H9 (cell line): Measurements from ENCODE around the gene CXCL8. TPM values are rescaled to one million over a fixed set of nuclear protein-coding genes. Genes with fewer than 3 reads are reported as not detected.

ENCODE experiments used
- DNase-seq: peaks from one replicate; pipeline ENCODE4 v3.0.0-alpha.2; 2017
- H2AFZ ChIP-seq: one replicate; pipeline ENCODE4 v1.6.1; 2013; ENCODE audit warnings: mild to moderate bottlenecking, low read length, control low read depth, moderate library complexity
- H2AK5ac ChIP-seq: 2 replicates; pipeline ENCODE4 v1.6.1; 2013; ENCODE audit warnings: low read length, control low read depth, mixed read lengths; ENCODE audit not compliant: insufficient read length
- H2BK120ac ChIP-seq: one replicate; pipeline ENCODE4 v1.6.1; 2013; ENCODE audit warnings: low read depth, mild to moderate bottlenecking, low read length, control low read depth, inconsistent platforms; ENCODE audit not compliant: poor library complexity, severe bottlenecking
- H2BK12ac ChIP-seq: 2 replicates; pipeline ENCODE4 v1.6.1; 2013; ENCODE audit warnings: low read length, control low read depth, mixed read lengths, low read depth; ENCODE audit not compliant: insufficient read length
- H2BK15ac ChIP-seq: 2 replicates; pipeline ENCODE4 v1.6.1; 2013; ENCODE audit warnings: low read depth, low read length, control low read depth
- H2BK20ac ChIP-seq: one replicate; pipeline ENCODE4 v1.6.1; 2013; ENCODE audit warnings: low read depth, mild to moderate bottlenecking, low read length, control low read depth, inconsistent platforms; ENCODE audit not compliant: poor library complexity, severe bottlenecking
- H2BK5ac ChIP-seq: 2 replicates; pipeline ENCODE4 v1.6.1; 2013; ENCODE audit warnings: low read length, control low read depth, mixed read lengths; ENCODE audit not compliant: insufficient read length
- H3K14ac ChIP-seq: 2 replicates; pipeline ENCODE4 v1.6.1; 2013; ENCODE audit warnings: low read length, control low read depth; ENCODE audit not compliant: insufficient read depth
- H3K18ac ChIP-seq: 2 replicates; pipeline ENCODE4 v1.6.1; 2013; ENCODE audit warnings: low read depth, mild to moderate bottlenecking, mixed read lengths, low read length, control low read depth; ENCODE audit not compliant: insufficient read length
- H3K23ac ChIP-seq: 2 replicates; pipeline ENCODE4 v1.6.1; 2013; ENCODE audit warnings: low read length, control low read depth, mixed read lengths, low read depth; ENCODE audit not compliant: insufficient read length
- H3K23me2 ChIP-seq: 2 replicates; pipeline ENCODE4 v1.6.1; 2013; ENCODE audit warnings: low read depth, mild to moderate bottlenecking, mixed read lengths, low read length, control low read depth; ENCODE audit not compliant: insufficient read length, poor library complexity, severe bottlenecking
- H3K27ac ChIP-seq: 2 replicates; pipeline ENCODE4 v1.5.1; 2013; ENCODE audit warnings: low read length, control low read depth, mixed read lengths, low read depth; ENCODE audit not compliant: insufficient read length
- H3K27me3 ChIP-seq: 2 replicates; pipeline ENCODE4 v1.6.1; 2013; ENCODE audit warnings: low read length, control low read depth, inconsistent platforms; ENCODE audit not compliant: insufficient read depth
- H3K4ac ChIP-seq: 2 replicates; pipeline ENCODE4 v1.6.1; 2013; ENCODE audit warnings: low read depth, mild to moderate bottlenecking, control low read depth, inconsistent platforms, low read length, moderate library complexity
- H3K4me1 ChIP-seq: 2 replicates; pipeline ENCODE4 v1.6.1; 2013; ENCODE audit warnings: low read length, control low read depth, inconsistent platforms; ENCODE audit not compliant: insufficient read depth
- H3K4me2 ChIP-seq: 2 replicates; pipeline ENCODE4 v1.6.1; 2013; ENCODE audit warnings: low read length, control low read depth, mixed read lengths; ENCODE audit not compliant: insufficient read length, insufficient read depth
- H3K56ac ChIP-seq: 2 replicates; pipeline ENCODE4 v1.6.1; 2013; ENCODE audit warnings: low read depth, mild to moderate bottlenecking, mixed read lengths, low read length, control low read depth; ENCODE audit not compliant: insufficient read length
- H3K79me1 ChIP-seq: 2 replicates; pipeline ENCODE4 v1.6.1; 2013; ENCODE audit warnings: low read depth, mild to moderate bottlenecking, moderate library complexity, low read length, control low read depth, inconsistent platforms; ENCODE audit not compliant: insufficient read depth, poor library complexity, severe bottlenecking
- H3K79me2 ChIP-seq: 2 replicates; pipeline ENCODE4 v1.6.1; 2013; ENCODE audit warnings: low read length, control low read depth, inconsistent platforms; ENCODE audit not compliant: insufficient read depth
- H3K9ac ChIP-seq: 2 replicates; pipeline ENCODE4 v1.6.1; 2013; ENCODE audit warnings: low read length, control low read depth, mixed read lengths; ENCODE audit not compliant: insufficient read length; ENCODE audit errors: extremely low read depth
- H3K9me3 ChIP-seq: one replicate; pipeline ENCODE4 v1.6.1; 2013; ENCODE audit warnings: low read depth, low read length, inconsistent platforms; ENCODE audit not compliant: control insufficient read depth
- H3T11ph ChIP-seq: one replicate; pipeline ENCODE4 v1.6.1; 2013; ENCODE audit warnings: mild to moderate bottlenecking, low read length, control low read depth, inconsistent platforms
- H4K20me1 ChIP-seq: one replicate; pipeline ENCODE4 v1.6.1; 2013; ENCODE audit not compliant: control insufficient read depth, insufficient read length, insufficient read depth
- H4K5ac ChIP-seq: 2 replicates; pipeline ENCODE4 v1.6.1; 2013; ENCODE audit warnings: low read depth, mild to moderate bottlenecking, mixed read lengths, low read length, control low read depth; ENCODE audit not compliant: insufficient read length
- H4K8ac ChIP-seq: replicated peaks from 2 replicates; pipeline ENCODE4 v1.6.1; 2013; ENCODE audit warnings: low read length, control low read depth, mixed read lengths, low read depth; ENCODE audit not compliant: insufficient read length
- H4K91ac ChIP-seq: 2 replicates; pipeline ENCODE4 v1.6.1; 2013; ENCODE audit warnings: low read depth, mild to moderate bottlenecking, moderate library complexity, mixed read lengths, low read length, control low read depth; ENCODE audit not compliant: insufficient read length
- H3K27ac Mint-ChIP-seq, 3 experiments: 2 replicates in 2 of 3; 3 replicates in 1 of 3; pipeline ENCODE4 v1.8.0; 2020 to 2021; ENCODE audit warnings: mixed read lengths in 3 of 3, mild to moderate bottlenecking in 1 of 3, moderate library complexity in 1 of 3
- H3K27me3 Mint-ChIP-seq: 2 replicates; pipeline ENCODE4 v1.8.0; 2021; ENCODE audit warnings: low read depth, mild to moderate bottlenecking, moderate library complexity, mixed read lengths
- H3K36me3 Mint-ChIP-seq, 3 experiments: 2 replicates in 2 of 3; 3 replicates in 1 of 3; pipeline ENCODE4 v1.8.0; 2020 to 2021; ENCODE audit warnings: low read depth in 3 of 3, mixed read lengths in 3 of 3; ENCODE audit not compliant: insufficient read depth in 1 of 3
- H3K4me1 Mint-ChIP-seq, 2 experiments: 2 replicates each; pipeline ENCODE4 v1.8.0; 2020; ENCODE audit warnings: mixed read lengths in 2 of 2
- H3K4me3 Mint-ChIP-seq, 2 experiments: 2 replicates in 1 of 2; 3 replicates in 1 of 2; pipeline ENCODE4 v1.8.0; 2020 to 2021; ENCODE audit warnings: mild to moderate bottlenecking in 2 of 2, mixed read lengths in 2 of 2, moderate library complexity in 1 of 2
- H3K9me3 Mint-ChIP-seq, 2 experiments: 2 replicates in 1 of 2; 3 replicates in 1 of 2; pipeline ENCODE4 v1.8.0; 2020; ENCODE audit warnings: mild to moderate bottlenecking in 2 of 2, mixed read lengths in 2 of 2, moderate library complexity in 1 of 2
- WGBS: extraction: QIAGEN DNeasy Blood & Tissue Kit; methylation state at CpG from one replicate; pipeline ENCODE4 v1.1.7; 2013; ENCODE audit warnings: missing lambda C conversion rate, low lambda C conversion rate, mixed read lengths; ENCODE audit not compliant: insufficient read length; ENCODE audit errors: extremely low coverage; 5-methylcytosine and 5-hydroxymethylcytosine counted together
- total RNA-seq: library from RNA; stranded (reverse); gene quantifications from 2 replicates; pipeline ENCODE4 v1.2.1, GENCODE V29; 2021
- TF ChIP-seq, protein P1 (sequence below): fragments of 200-600 bp; sonication (generic); conservative IDR thresholded peaks from 3 replicates; pipeline ENCODE4 v1.8.0; 2021; ENCODE audit warnings: antibody characterized with exemption, mild to moderate bottlenecking

CXCL8 gene
- total RNA-seq, 1 experiment from 2014 or later = not detected

DNA sequence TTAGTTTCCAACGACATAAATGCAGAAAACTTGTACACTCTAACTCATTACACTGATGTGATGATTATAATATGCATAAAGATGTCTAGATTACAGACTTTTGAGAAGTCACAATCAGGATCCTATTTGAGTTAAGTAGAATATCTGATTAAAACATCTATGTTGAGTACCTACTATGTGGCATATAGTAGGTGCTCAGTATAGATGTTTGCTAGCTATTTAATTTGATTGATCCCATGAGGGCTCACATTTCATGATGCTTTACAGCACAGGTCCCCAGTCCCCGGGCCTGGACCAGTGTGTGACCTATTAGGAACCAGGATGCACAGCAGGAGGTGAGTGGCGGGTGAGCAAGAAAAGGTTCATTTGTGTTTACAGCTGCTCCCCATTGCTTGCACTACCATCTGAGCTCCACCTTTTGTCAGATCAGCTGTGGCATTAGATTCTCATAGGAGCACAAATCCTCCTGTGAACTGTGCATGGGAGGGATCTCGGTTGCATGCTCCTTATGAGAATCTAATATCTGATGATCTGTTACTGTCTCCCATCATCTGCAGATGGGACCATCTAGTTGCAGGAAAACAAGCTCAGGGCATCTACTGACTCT lies 33.0 kb upstream of the CXCL8 start:
- H2BK12ac ChIP-seq = no peak overlapping the region
- H2AK5ac ChIP-seq = no peak overlapping the region
- H2BK120ac ChIP-seq = no peak overlapping the region
- H2BK15ac ChIP-seq = no peak overlapping the region
- peaks cover 12 to 24% of the 10 kb centered on the region in 2 experiments for H3K4me1 Mint-ChIP-seq
- H3K9me3 ChIP-seq = no peaks in the 10 kb centered on the region
- H3K9ac ChIP-seq = no peak overlapping the region
- H3T11ph ChIP-seq = no peak overlapping the region
- no peak overlapping the region for H4K91ac ChIP-seq
- WGBS = no CpG with 5 or more reads among the region's 4 CpGs
- peaks cover 9% of the 10 kb centered on the region; the same call in 1 of the 2 replicates for H3K4me1 ChIP-seq
- no peaks in the 10 kb centered on the region for H3K79me2 ChIP-seq
- no peak overlapping the region for H3K27ac ChIP-seq
- no peaks in the 10 kb centered on the region for H3K9me3 Mint-ChIP-seq
- no peak overlapping the region for H3K14ac ChIP-seq
- no peak overlapping the region for H3K56ac ChIP-seq
- DNase-seq = no peak
- H3K79me1 ChIP-seq = no peaks in the 10 kb centered on the region
- no peak overlapping the region for H3K4me3 Mint-ChIP-seq
- no peak overlapping the region for H3K23ac ChIP-seq
- H3K4ac ChIP-seq = no peak overlapping the region
- no peaks in the 10 kb centered on the region for H4K20me1 ChIP-seq
- H4K5ac ChIP-seq = no peak overlapping the region
- no peak overlapping the region for H3K18ac ChIP-seq
- no peak overlapping the region for H2BK20ac ChIP-seq
- H3K27ac Mint-ChIP-seq = no peak overlapping the region
- no peak overlapping the region for H4K8ac ChIP-seq
- no peaks in the 10 kb centered on the region; the same call in 1 of the 2 replicates for H3K27me3 Mint-ChIP-seq
- no peak overlapping the region for H2AFZ ChIP-seq
- H3K4me2 ChIP-seq = no peak overlapping the region
- no peaks in the 10 kb centered on the region for H3K23me2 ChIP-seq
- TF ChIP-seq, protein P1, sequence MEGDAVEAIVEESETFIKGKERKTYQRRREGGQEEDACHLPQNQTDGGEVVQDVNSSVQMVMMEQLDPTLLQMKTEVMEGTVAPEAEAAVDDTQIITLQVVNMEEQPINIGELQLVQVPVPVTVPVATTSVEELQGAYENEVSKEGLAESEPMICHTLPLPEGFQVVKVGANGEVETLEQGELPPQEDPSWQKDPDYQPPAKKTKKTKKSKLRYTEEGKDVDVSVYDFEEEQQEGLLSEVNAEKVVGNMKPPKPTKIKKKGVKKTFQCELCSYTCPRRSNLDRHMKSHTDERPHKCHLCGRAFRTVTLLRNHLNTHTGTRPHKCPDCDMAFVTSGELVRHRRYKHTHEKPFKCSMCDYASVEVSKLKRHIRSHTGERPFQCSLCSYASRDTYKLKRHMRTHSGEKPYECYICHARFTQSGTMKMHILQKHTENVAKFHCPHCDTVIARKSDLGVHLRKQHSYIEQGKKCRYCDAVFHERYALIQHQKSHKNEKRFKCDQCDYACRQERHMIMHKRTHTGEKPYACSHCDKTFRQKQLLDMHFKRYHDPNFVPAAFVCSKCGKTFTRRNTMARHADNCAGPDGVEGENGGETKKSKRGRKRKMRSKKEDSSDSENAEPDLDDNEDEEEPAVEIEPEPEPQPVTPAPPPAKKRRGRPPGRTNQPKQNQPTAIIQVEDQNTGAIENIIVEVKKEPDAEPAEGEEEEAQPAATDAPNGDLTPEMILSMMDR = no peak
- H3K36me3 Mint-ChIP-seq = no peaks in the 10 kb centered on the region; a peak in 1 of 7 replicates
- no peaks in the 10 kb centered on the region for H3K27me3 ChIP-seq
- no peak overlapping the region for H2BK5ac ChIP-seq
